Posterior cingulate gyrus (tissue), 11 donors: ENCODE results near the gene SORCS2.

Experiments
- DNase-seq, 10 donors: peaks; one replicate each; pipeline versions ENCODE4 v3.0.0 to v3.0.0-alpha.2; 2020 to 2021; ENCODE audit warnings: mixed read lengths in 3 of 10
- intact Hi-C: fragments of 100-400 bp; cut with DNase I; formaldehyde crosslinking; loops from one replicate; pipeline ENCODE4 v1.15.1; 2023

SORCS2 gene

GRCh38 chr4:7355795-7356194 is 163.5 kb downstream of the SORCS2 start:
- intact Hi-C loops, result no loop called here
- peak in 4 of 10 donors; percentile 16 to 80 (median 48) for DNase-seq

DNA sequence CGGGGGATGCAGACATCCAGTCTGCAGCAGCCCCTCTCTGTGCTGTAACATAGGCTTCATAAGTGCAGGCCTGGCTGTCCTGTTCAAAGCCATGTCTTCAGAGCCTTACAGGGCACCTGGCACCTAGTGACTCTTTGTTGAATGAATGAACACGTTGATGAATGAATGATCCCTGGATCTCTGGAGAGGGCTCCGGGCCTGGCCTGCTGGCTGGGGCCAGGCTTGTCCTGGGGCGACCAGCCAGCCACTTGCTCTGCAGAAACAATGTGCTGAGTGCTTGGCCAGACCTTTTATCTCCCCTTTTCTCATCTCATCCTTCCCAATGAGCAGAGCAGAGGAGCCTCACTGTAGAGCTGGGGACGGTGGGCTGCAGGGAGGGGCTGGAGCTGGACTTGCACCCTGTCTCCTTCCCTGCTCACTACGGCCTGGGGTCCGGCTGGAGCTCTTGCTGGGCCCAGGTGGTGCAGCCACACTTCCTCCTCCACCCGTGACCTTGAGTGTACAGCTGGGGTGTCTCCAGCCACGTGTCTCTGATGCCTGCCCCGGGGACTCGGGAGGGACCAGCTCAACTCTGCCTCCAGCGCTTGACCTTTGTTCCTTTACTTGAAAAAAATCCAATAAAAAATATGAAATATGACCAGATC is 164.5 kb downstream of the SORCS2 start:
- intact Hi-C loops, result no loop called here
- peak in 4 of 10 donors; percentile 20 to 72 (median 58) for DNase-seq

GRCh38 chr4:7357323-7357722 is 165.0 kb downstream of the SORCS2 start:
- intact Hi-C loops, result no loop called here
- peak in 4 of 10 donors; percentile 7 to 76 (median 54) for DNase-seq

GRCh38 chr4:7358100-7358735 is 165.9 kb downstream of the SORCS2 start:
- peak in 7 of 10 donors; percentile 46 to 91 (median 60) for DNase-seq
- intact Hi-C loops, result no loop called here

DNA sequence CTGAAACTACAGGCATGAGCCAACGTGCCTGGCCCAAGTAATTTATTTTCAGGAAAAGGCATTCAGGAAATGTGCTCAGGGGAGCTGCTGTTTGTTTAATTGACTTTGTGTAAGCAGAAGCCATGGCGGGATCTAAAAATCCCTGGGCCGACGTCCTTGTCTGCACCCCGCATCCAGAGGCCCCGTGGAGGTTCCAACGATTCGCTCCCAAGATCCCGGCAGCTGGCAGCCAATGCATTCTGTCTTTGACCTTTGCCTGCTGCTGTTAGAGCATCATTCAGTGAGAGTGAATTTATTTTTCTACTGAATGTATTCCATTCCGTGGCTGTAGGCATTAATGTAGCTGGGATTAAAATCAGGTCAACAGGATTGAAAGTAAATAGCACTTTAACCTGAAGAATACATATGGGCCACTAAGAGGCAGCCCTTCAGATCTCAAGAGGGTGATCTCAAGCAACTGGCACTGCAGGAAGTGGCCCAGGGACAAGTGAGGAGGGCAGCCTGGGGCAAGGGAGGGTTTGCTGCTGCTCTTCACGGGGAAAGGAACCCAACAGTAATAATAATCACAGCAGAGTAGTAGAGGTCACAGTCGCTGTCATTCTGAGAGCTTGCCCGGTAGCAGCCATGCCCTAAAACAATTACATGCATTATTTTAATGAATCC is 167.2 kb downstream of the SORCS2 start:
- DNase-seq, result peak in 4 of 10 donors; percentile 8 to 66 (median 32)
- intact Hi-C loops, result no loop called here

DNA sequence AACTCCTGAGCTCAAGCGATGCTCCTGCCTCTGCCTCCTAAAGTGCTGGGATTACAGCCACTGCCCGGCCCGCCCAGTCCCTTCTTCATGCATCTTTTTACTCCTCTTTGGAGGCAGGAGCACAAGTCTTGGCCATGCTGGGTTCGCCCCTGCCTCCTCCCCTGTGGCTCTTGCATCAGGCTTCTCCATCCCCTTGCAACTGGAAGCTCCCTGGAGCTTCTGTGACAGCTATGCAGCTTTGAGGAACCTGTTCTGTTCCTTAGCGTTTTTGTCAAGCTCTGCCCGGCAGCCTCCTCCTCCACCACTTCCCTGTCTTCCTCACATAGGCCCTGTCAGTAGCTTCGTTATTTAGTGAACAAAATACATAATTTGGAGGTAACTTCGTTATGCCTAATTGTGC is 168.5 kb downstream of the SORCS2 start:
- peak in 4 of 10 donors; percentile 25 to 83 (median 57) for DNase-seq
- intact Hi-C loops, result no loop called here

GRCh38 chr4:7361280-7361895 is 169.1 kb downstream of the SORCS2 start:
- intact Hi-C loops, result no loop called here
- peak in 6 of 10 donors; percentile 42 to 86 (median 68) for DNase-seq

- intact Hi-C loops, result no loop called here
- peak in 5 of 10 donors; percentile 20 to 87 (median 73) for DNase-seq
Observed at GRCh38 chr4:7362341-7362740, 170.0 kb downstream of the SORCS2 start.

- intact Hi-C loops, result no loop called here
- DNase-seq, result no peak
Observed at GRCh38 chr4:7362862-7363430, 170.6 kb downstream of the SORCS2 start.

GRCh38 chr4:7364979-7365378 is 172.6 kb downstream of the SORCS2 start:
- peak in 4 of 10 donors; percentile 22 to 78 (median 56) for DNase-seq
- intact Hi-C loops, result no loop called here

GRCh38 chr4:7365462-7366179 is 173.3 kb downstream of the SORCS2 start:
- peak; percentile 77 to 98 (median 84) for DNase-seq

DNA sequence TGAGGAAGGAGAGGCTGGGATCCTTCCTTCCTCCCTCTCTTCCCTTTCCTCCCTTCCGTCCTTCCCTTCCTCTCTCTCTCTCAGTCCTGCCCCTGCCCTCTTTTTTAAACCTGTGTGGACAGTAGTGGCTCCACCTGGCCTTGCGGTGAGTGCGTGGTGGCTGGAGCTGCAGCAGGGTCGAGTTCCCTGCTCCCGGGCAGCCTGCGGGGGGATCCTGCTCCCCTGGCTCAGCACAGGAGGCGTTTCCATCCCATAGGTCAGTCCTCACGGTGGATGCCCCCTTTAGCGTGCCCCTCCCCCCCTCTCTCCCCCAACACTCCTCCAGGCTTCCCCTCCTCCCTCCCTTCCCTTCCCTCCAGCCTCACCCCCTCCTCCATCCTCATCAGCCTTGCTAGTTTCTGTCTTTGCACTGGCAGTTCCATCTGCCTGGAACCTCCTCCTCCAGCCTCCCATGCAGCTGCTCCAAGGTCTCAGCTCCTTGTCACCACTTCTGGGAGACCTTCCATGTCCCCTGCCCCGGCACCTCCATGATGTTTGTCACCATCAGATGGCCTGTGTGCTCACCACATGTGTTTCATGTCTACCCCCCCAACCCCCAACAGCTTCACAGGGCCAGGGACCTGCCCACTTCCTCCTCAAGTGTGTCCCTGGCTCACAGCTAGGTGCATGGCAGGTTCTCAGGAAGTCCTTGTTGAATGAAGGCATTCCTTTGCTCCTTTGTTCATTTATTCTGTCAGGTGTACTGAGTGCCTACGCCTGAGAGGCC is 174.0 kb downstream of the SORCS2 start:
- intact Hi-C loops, result no loop called here
- peak in 4 of 10 donors; percentile 7 to 81 (median 54) for DNase-seq

More at GRCh38 chr4:7365462-7366179, 173.3 kb downstream of the SORCS2 start:
- intact Hi-C loops, result no loop called here

GRCh38 chr4:7366954-7367353 is 174.6 kb downstream of the SORCS2 start:
- peak in 3 of 10 donors; percentile 6 to 43 (median 8) for DNase-seq
- intact Hi-C loops, result no loop called here

- DNase-seq, result peak in 4 of 10 donors; percentile 26 to 89 (median 78)
- intact Hi-C loops, result no loop called here
Observed at GRCh38 chr4:7367406-7367805, 175.1 kb downstream of the SORCS2 start.

DNA sequence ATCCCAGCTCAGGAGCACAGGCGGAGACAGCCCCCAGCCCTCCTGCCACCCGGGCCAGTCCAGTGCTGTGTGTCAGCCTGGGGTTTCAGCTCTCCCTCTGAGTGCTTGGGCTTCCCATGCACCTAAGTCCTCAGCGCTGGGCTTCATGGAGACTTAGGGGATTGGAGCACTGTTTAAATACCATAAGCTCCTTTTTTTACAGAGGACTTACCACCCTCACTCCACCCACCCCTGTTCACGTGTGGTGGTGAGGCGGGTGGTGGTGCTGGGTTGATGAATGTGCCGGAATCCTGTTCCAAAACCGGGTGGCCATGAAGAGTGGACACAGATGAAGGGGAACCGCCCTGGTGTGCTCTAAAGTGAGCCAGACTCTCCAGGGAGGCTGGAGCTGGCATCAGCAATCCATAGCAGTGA is 175.5 kb downstream of the SORCS2 start:
- intact Hi-C loops, result no loop called here
- DNase-seq, result peak in 4 of 10 donors; percentile 8 to 65 (median 54)

GRCh38 chr4:7368296-7368695 is 176.0 kb downstream of the SORCS2 start:
- DNase-seq, result peak in 3 of 10 donors; percentile 24 to 70 (median 66)

GRCh38 chr4:7369511-7369910 is 177.2 kb downstream of the SORCS2 start:
- intact Hi-C loops, result no loop called here
- peak in 4 of 10 donors; percentile 20 to 72 (median 46) for DNase-seq

More at GRCh38 chr4:7368296-7368695, 176.0 kb downstream of the SORCS2 start:
- intact Hi-C loops, result no loop called here

- peak in 4 of 10 donors; percentile 2 to 74 (median 46) for DNase-seq
- intact Hi-C loops, result no loop called here
Observed at GRCh38 chr4:7370038-7370437, 177.7 kb downstream of the SORCS2 start.
